BJ (cell line): Measurements from ENCODE around the gene PAK5. TPM values are rescaled to one million over a fixed set of nuclear protein-coding genes. Genes with fewer than 3 reads are reported as not detected.

Source experiments
- CTCF ChIA-PET: fragments of 350-600 bp; formaldehyde crosslinking; extraction: SDS; loops from one replicate; lab custom pipeline; 2021; ENCODE audit warnings: antibody characterized with exemption, inconsistent platforms; lab: Yijun Ruan, JAX
- POLR2A ChIA-PET: fragments of 300-600 bp; sonication (Branson Sonifier 250); formaldehyde crosslinking; extraction: SDS; loops from one replicate; lab custom pipeline; 2021; ENCODE audit warnings: antibody characterized with exemption; lab: Charles Lee
- DNase-seq: peaks from one replicate; pipeline ENCODE4 v3.0.0-alpha.2; 2011; ENCODE audit warnings: low read depth
- H3K27me3 ChIP-seq: 2 replicates; pipeline ENCODE4 v1.6.0; 2011; ENCODE audit warnings: low read length; ENCODE audit not compliant: control insufficient read depth, insufficient read depth
- H3K36me3 ChIP-seq: 2 replicates; pipeline ENCODE4 v1.5.1; 2011; ENCODE audit warnings: low read length; ENCODE audit not compliant: control insufficient read depth, insufficient read depth
- H3K4me3 ChIP-seq: 2 replicates; pipeline ENCODE4 v1.5.1; 2011; ENCODE audit warnings: low read depth, mild to moderate bottlenecking, control low read depth, low read length
- polyA plus RNA-seq: library from polyadenylated mRNA; depleted of rRNA; stranded (reverse); fragments of >200 nt; gene quantifications from 2 replicates; pipeline ENCODE4 v1.2.3, GENCODE V29; 2011
- TF ChIP-seq, protein P1 (sequence below): IDR thresholded peaks from 2 replicates; pipeline ENCODE4 v1.5.1; 2011; ENCODE audit warnings: low read depth, mild to moderate bottlenecking, control low read depth, inconsistent platforms, low read length, moderate library complexity; ENCODE audit not compliant: insufficient read depth

Gene PAK5
- polyA plus RNA-seq, 1 experiment: not detected

DNA sequence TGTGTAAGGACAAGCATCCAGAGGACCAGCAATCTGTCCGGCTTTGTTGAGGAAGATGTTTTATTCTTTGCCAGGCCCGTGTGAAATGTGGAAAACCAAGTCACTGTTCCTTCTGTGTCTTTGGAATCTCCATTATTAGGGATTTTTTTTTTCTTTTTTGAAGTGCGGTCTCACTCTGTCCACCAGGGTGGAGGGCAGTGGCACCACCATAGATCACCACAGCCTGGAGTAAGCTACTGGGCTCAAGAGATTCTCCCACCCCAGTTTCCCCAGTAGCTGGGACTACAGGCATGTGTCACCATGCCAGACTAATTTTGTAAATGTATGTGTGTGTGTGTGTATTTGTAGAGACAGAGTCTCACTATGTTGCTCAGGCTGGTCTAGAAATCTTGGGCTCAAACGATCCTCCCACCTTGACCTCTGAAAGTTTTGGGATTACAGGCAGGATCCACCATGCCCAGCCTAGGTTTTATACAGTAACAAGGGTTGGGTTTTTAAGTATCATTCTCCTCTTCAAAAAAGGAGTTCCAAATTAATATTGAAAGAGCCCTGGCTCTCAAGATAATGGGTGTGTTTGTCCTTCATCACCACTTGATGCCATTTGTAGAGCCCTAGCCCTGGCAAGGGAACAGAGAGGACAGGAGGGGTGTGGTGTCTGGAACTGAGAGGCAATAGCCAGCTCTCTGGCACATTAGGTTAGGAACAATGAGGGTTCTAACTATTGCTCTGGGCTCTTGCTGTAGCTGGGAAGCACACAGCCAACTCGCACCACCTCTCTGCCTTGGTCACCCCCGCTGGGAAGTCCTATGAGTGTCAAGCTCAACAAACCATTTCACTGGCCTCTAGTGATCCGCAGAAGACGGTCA, 321.3 kb downstream of the PAK5 start:
- TF ChIP-seq, protein P1, sequence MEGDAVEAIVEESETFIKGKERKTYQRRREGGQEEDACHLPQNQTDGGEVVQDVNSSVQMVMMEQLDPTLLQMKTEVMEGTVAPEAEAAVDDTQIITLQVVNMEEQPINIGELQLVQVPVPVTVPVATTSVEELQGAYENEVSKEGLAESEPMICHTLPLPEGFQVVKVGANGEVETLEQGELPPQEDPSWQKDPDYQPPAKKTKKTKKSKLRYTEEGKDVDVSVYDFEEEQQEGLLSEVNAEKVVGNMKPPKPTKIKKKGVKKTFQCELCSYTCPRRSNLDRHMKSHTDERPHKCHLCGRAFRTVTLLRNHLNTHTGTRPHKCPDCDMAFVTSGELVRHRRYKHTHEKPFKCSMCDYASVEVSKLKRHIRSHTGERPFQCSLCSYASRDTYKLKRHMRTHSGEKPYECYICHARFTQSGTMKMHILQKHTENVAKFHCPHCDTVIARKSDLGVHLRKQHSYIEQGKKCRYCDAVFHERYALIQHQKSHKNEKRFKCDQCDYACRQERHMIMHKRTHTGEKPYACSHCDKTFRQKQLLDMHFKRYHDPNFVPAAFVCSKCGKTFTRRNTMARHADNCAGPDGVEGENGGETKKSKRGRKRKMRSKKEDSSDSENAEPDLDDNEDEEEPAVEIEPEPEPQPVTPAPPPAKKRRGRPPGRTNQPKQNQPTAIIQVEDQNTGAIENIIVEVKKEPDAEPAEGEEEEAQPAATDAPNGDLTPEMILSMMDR: no peak
- Histone ChIP-seq H3K4me3 (no peak overlapping the region), H3K36me3 (no peaks in the 10 kb centered on the region), H3K27me3 (peaks cover 41% of the 10 kb centered on the region)
- ChIA-PET POLR2A (no interaction called here), CTCF (interaction anchor here (1.1 kb wide), 1 partner anchor 10 kb away, joined by 3 read pairs; no protein-coding TSS in a partner anchor)
- no peak for DNase-seq

- peaks cover 41% of the 10 kb centered on the region for H3K27me3 ChIP-seq
- ChIA-PET CTCF (no interaction called here), POLR2A (no interaction called here)
- H3K36me3 ChIP-seq: no peaks in the 10 kb centered on the region
- no peak overlapping the region for H3K4me3 ChIP-seq
- DNase-seq: no peak
- TF ChIP-seq, protein P1: no peak
These were observed 322.5 kb downstream of the PAK5 start for GRCh38 chr20:9516234-9516871.

DNA sequence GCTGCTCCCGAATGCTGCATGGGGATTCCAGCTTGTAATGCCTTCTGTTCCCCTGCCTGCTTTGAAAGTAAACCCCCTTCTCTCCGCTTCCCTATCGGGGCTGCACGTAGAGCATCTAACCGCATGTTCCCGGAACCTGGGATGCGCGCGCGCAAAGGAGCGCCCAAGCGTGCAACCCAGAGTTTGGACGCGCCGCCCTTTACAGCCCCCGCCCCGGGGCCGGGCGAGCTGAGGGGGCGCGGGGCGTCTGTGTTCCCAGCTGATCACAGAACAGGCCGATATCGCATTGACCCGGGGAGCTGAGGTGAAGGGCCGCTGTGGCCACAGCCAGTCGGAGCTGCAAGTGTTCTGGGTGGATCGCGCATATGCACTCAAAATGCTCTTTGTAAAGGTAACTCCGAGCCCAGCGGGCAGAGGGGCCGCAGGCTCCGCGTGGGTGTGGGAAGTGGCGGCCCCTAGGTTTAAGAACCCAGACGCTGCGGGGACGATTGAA, 323.1 kb downstream of the PAK5 start:
- Histone ChIP-seq H3K4me3 (no peak overlapping the region), H3K27me3 (peaks cover 40% of the 10 kb centered on the region), H3K36me3 (no peaks in the 10 kb centered on the region)
- CTCF ChIA-PET: interaction anchor here (1.0 to 1.2 kb wide), 2 partner anchors 27 to 97 kb away, joined by 3 read pairs; no protein-coding TSS in a partner anchor
- TF ChIP-seq, protein P1: no peak
- no peak for DNase-seq
- POLR2A ChIA-PET: no interaction called here

GRCh38 chr20:9515214-9515585, 323.7 kb downstream of the PAK5 start:
- DNase-seq: no peak

More at GRCh38 chr20:9515214-9515585, 323.7 kb downstream of the PAK5 start:
- no peaks in the 10 kb centered on the region for H3K36me3 ChIP-seq
- ChIA-PET CTCF (interaction anchor here (0.8 to 1.2 kb wide), 3 partner anchors 26 to 160 kb away, joined by 3 read pairs; no protein-coding TSS in a partner anchor), POLR2A (no interaction called here)
- H3K4me3 ChIP-seq: no peak overlapping the region
- TF ChIP-seq, protein P1: no peak
- peaks cover 40% of the 10 kb centered on the region for H3K27me3 ChIP-seq
